Adrenal gland (tissue), 12 donors: ENCODE data around the gene CAV2. TPM values are rescaled to one million over a fixed set of nuclear protein-coding genes. Genes with fewer than 3 reads are reported as not detected.

Experiments used
- DNase-seq, 7 donors: peaks; one replicate each; pipeline ENCODE4 v3.0.0-alpha.2; 2019 to 2020
- H3K27ac ChIP-seq, 5 donors: fragments of 200-600 bp; sonication (generic) in 4 of 5; 1 replicate in 3 of 5; 2 replicates in 2 of 5; pipeline versions ENCODE4 v1.5.1 to v1.8.0; 2016 to 2020; ENCODE audit warnings: mild to moderate bottlenecking in 1 of 5
- H3K27me3 ChIP-seq: fragments of 200-600 bp; 2 replicates; pipeline ENCODE4 v1.8.0; 2021
- H3K36me3 ChIP-seq, 2 donors: fragments of 200-600 bp; replicated peaks in 1 of 2; 1 replicate in 1 of 2; 2 replicates in 1 of 2; pipeline versions ENCODE4 v1.5.1 to v1.8.0; 2018 to 2022
- H3K4me1 ChIP-seq, 2 donors: fragments of 200-600 bp; replicated peaks in 1 of 2; 1 replicate in 1 of 2; 2 replicates in 1 of 2; pipeline versions ENCODE4 v1.5.1 to v1.8.0; 2018 to 2021
- H3K4me3 ChIP-seq, 4 donors: fragments of 200-600 bp; sonication (generic) in 3 of 4; one replicate each; pipeline ENCODE4 v1.5.1; 2016 to 2018
- H3K9me3 ChIP-seq, 3 donors: fragments of 200-600 bp; sonication (generic) in 1 of 3; replicated peaks in 1 of 3; 1 replicate in 2 of 3; 2 replicates in 1 of 3; pipeline versions ENCODE4 v1.5.1 to v1.8.0; 2016 to 2021
- POLR2A ChIP-seq, 2 donors: fragments of 450-650 bp; IDR thresholded peaks; one replicate each; pipeline ENCODE4 v1.6.1; 2017; ENCODE audit warnings: antibody characterized with exemption in 2 of 2, mild to moderate bottlenecking in 2 of 2, moderate library complexity in 1 of 2
- WGBS, 4 donors: extraction: QIAGEN DNeasy Blood & Tissue Kit in 2 of 4; methylation state at CpG; one replicate each; pipeline versions ENCODE4 v1.1.5 to v1.1.7; 2013 to 2017; 5-methylcytosine and 5-hydroxymethylcytosine counted together
- intact Hi-C, 2 donors: fragments of 100-400 bp; cut with DNase I; formaldehyde crosslinking; loops; one replicate each; pipeline versions ENCODE4 v1.14.1 to v1.15.0; 2022 to 2023
- polyA plus RNA-seq, 3 donors: library from polyadenylated mRNA; stranded (reverse); fragments of 200-250 nt in 2 of 3; fragments of 350-450 nt in 1 of 3; fragmentation: Illumina TruSeq in 1 of 3; extraction: RNeasy Lipid Tissue Mini Kit (QIAGEN cat#74804) in 1 of 3; gene quantifications; one replicate each; pipeline ENCODE4 v1.2.3, GENCODE V29; 2013 to 2014
- total RNA-seq, 9 donors: library from RNA; depleted of rRNA in 4 of 9; stranded (reverse); fragments of >200 nt in 4 of 9; fragments of 120-200 nt in 1 of 9; fragmentation: NEBNext Ultra II Directional in 1 of 9; extraction: Animal tissue kit (Norgen Biotek cat#: 25700) in 1 of 9; gene quantifications; one replicate each; pipeline versions ENCODE4 v1.1.0 to v1.2.4, GENCODE V29; 2013 to 2023
- TF ChIP-seq, protein P1 (sequence below), 6 experiments: fragments of 450-650 bp in 4 of 6; fragments of 200-600 bp in 2 of 6; sonication (generic) in 1 of 6; IDR thresholded peaks; 1 replicate in 5 of 6; 2 replicates in 1 of 6; pipeline versions ENCODE4 v1.5.1 to v1.8.0; 2016 to 2021; ENCODE audit warnings: antibody characterized with exemption in 6 of 6, mild to moderate bottlenecking in 2 of 6, moderate library complexity in 1 of 6
- donor health status: healthy with polysubstance abuse.
- donor health status: Bipolar disorder and iron deficiency.
- donor health status: DM: yes; HTN: yes; CAD: no.
- donor health status: DM: no; HTN: no; CAD: no.
- donor health status: DM: no; HTN: no; CAD: no.
- donor health status: DM: yes; HTN: yes; CAD: no.

The CAV2 gene
- total and polyA plus RNA-seq, 12 donors: 9.8 to 40.2 (median 16.1) TPM

DNA sequence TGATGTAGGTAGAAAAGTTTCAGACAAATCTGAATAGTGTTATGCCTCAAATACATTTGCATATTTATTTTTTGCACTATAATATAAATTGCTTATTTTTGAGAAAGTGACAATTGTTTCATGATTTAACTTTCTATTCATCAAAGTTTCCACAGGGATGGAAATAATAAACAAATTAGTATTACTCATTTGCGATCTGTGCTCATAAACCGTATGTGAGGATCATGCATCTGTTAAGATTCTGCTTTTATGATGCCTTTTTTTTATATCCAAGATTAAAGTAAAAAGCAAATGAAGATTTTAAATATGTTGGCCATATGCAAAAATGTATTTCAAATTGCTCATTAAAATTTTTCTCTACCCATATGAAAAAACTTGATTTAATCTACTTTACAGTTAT lies 45.2 kb upstream of the CAV2 start:
- no peaks in the 10 kb centered on the region for H3K9me3 ChIP-seq
- intact Hi-C loops: no loop called here
- no peaks in the 10 kb centered on the region for H3K4me1 ChIP-seq
- TF ChIP-seq, protein P1, sequence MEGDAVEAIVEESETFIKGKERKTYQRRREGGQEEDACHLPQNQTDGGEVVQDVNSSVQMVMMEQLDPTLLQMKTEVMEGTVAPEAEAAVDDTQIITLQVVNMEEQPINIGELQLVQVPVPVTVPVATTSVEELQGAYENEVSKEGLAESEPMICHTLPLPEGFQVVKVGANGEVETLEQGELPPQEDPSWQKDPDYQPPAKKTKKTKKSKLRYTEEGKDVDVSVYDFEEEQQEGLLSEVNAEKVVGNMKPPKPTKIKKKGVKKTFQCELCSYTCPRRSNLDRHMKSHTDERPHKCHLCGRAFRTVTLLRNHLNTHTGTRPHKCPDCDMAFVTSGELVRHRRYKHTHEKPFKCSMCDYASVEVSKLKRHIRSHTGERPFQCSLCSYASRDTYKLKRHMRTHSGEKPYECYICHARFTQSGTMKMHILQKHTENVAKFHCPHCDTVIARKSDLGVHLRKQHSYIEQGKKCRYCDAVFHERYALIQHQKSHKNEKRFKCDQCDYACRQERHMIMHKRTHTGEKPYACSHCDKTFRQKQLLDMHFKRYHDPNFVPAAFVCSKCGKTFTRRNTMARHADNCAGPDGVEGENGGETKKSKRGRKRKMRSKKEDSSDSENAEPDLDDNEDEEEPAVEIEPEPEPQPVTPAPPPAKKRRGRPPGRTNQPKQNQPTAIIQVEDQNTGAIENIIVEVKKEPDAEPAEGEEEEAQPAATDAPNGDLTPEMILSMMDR (IDR thresholded peaks at IDR 0.05): no peak
- TF ChIP-seq POLR2A (IDR thresholded peaks at IDR 0.05): no peak
- no peak overlapping the region for H3K27ac ChIP-seq
- no peaks in the 10 kb centered on the region for H3K36me3 ChIP-seq
- H3K27me3 ChIP-seq: no peaks in the 10 kb centered on the region
- 93 to 98% (median 96%) methylated on average over 2 of the region's 2 CpGs for WGBS, 4 donors
- no peak for DNase-seq
- no peak overlapping the region for H3K4me3 ChIP-seq

DNA sequence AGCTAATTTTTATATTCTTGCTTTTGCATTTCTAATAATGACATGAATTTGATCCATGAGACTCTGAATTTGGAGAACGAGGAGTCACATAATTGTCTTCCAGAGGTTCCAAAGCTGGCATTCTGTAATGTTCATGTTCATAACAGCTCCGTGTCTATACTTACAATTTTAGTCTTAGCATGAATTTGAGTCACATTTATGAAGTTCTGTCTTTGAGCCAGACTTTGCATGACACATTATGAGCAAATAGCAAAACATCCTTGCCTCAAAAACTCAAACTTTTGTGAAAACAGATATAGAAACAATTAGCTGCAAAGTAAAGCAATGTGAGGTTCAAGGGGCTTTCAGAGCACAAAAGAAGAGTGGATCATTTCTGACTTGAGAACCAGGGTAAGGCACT lies 44.5 kb upstream of the CAV2 start:
- Histone ChIP-seq H3K27ac (no peak overlapping the region), H3K36me3 (no peaks in the 10 kb centered on the region), H3K4me1 (no peaks in the 10 kb centered on the region), H3K27me3 (no peaks in the 10 kb centered on the region), H3K4me3 (no peak overlapping the region), H3K9me3 (no peaks in the 10 kb centered on the region)
- intact Hi-C loops: no loop called here
- no peak for DNase-seq
- 74 to 80% (median 79%) methylated on average over 2 of the region's 2 CpGs for WGBS, 4 donors
- TF ChIP-seq, protein P1 (IDR thresholded peaks at IDR 0.05): no peak
- no peak for TF ChIP-seq POLR2A (IDR thresholded peaks at IDR 0.05)

DNA sequence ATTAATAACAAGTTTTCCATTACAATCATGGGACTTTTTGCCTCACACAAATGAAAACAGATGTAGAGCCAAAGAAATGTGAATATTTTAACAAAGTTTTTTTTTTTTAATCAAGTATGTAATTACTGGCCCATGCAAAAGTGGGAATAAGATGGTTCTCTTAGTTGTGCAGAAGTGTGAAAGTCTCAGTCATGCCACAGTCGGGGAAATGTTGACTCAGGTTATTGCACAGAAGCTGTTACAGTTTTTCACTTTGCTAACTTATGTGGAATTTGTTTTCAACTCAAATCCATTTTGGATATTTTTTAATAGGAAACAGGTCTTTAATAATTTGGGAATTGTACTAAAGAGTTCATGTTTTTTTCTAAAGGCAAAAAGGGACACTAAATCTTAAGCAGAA lies 44.0 kb upstream of the CAV2 start:
- intact Hi-C loops: no loop called here
- DNase-seq: no peak
- Histone ChIP-seq H3K36me3 (no peaks in the 10 kb centered on the region), H3K27ac (no peak overlapping the region), H3K9me3 (no peaks in the 10 kb centered on the region), H3K4me3 (no peak overlapping the region), H3K27me3 (no peaks in the 10 kb centered on the region), H3K4me1 (no peaks in the 10 kb centered on the region)
- 78 to 93% (median 84%) methylated on average over 1 of the region's 1 CpG for WGBS, 4 donors
- no peak for TF ChIP-seq POLR2A (IDR thresholded peaks at IDR 0.05)
- TF ChIP-seq, protein P1 (IDR thresholded peaks at IDR 0.05): no peak

DNA sequence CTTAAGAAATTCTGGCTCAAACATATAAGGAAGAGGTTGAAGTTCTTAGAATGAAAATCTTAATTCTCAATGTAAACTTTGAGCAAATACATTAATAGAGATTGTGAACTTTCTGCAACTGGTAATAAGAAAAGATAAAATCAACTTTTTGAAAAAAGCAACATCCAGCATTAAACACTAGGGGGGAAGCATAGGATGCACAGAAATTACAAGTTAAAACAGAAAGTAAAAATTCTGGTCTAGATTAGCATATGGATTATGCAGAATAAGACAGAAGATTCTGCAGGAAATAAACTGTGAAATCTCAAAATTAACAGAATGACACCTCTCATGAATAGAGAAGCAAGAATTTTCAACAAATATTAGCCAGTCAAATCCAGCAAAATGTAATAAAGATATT lies 38.0 kb upstream of the CAV2 start:
- Histone ChIP-seq H3K4me1 (no peaks in the 10 kb centered on the region), H3K36me3 (no peaks in the 10 kb centered on the region), H3K27ac (no peak overlapping the region), H3K27me3 (no peaks in the 10 kb centered on the region), H3K4me3 (no peak overlapping the region), H3K9me3 (no peaks in the 10 kb centered on the region)
- intact Hi-C loops: no loop called here
- DNase-seq: no peak
- TF ChIP-seq, protein P1 (IDR thresholded peaks at IDR 0.05): no peak
- TF ChIP-seq POLR2A (IDR thresholded peaks at IDR 0.05): no peak
